ENCODE data around the gene PNMA6E.

The PNMA6E gene

DNA sequence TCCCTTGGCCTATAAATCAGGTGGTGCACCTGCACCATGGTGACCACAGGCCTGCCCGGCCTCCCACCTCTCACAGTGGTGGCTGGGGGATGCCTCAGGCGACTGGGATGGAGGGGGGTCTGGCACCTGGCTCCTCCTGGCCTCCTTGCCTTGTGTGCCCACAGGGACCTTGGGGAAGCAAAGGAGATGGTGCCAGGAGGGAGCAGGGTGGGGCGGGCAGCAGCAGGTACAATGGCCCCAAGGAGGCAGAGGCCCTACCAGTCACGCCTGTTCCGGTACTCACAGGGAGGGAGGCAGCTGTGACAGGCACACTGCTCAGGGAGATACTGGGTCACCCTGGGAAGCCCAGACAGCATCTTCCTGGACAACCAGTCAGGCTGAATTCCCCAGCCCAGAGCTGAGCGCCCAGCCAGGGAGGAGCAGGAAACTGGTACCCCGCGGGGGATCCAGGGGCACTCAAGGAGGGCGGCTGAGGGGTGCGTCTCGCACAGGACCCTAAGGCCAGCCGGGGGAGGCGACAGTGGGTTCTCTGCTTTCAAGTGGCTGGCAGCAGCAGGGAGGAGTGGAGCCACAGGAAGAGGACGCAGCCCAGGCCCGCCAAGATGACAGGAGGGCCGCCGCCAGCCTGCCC is 45.9 kb upstream of the PNMA6E start:
- H3K79me2 ChIP-seq (ENCODE audit: control insufficient read depth, low read length), result no peaks in the 10 kb centered on the region
- no peaks in the 10 kb centered on the region for H3K9me3 ChIP-seq (ENCODE audit: control insufficient read depth, insufficient read depth, low read length)

DNA sequence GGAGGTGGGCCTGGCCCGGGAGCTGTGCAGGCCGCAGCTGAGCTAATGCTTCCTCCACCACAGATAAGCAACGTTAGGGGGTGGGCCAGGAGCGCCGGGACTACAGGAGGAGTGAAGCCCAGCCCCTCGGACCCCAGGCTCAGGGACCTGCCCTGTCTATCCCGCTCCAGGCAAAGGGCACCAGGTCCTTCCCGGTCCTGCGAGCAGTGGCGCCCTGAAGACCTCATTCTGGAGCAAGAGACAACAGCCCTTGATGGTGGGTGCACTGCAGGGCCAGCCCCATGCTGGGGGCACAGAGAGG is 45.4 kb upstream of the PNMA6E start:
- Histone ChIP-seq H3K27me3 (ENCODE audit: control insufficient read depth, low read length) (no peaks in the 10 kb centered on the region), H4K20me1 (ENCODE audit: control insufficient read depth, insufficient read depth, low read depth, low read length) (no peaks in the 10 kb centered on the region), H3K4me1 (ENCODE audit: control insufficient read depth, low read length) (no peaks in the 10 kb centered on the region), H3K9me2 (replicated peaks; ENCODE audit: control insufficient read depth, low read length) (no peaks in the 10 kb centered on the region), H3K9me3 (ENCODE audit: control insufficient read depth, insufficient read depth, low read length) (no peaks in the 10 kb centered on the region), H3K4me3 (ENCODE audit: low read length) (no peak overlapping the region), H3K27ac (ENCODE audit: low read depth, low read length) (no peak overlapping the region), H3K4me2 (ENCODE audit: low read length) (no peak overlapping the region), H3K36me3 (ENCODE audit: control insufficient read depth, low read length) (no peaks in the 10 kb centered on the region), H3K79me2 (ENCODE audit: control insufficient read depth, low read length) (no peaks in the 10 kb centered on the region), H3F3A (ENCODE audit: control insufficient read depth, insufficient read depth) (no peaks in the 10 kb centered on the region)
- TF ChIP-seq EZH2phosphoT487 (IDR thresholded peaks at IDR 0.05; ENCODE audit: borderline replicate concordance, low read length), result no peak
- TF ChIP-seq, protein P1, sequence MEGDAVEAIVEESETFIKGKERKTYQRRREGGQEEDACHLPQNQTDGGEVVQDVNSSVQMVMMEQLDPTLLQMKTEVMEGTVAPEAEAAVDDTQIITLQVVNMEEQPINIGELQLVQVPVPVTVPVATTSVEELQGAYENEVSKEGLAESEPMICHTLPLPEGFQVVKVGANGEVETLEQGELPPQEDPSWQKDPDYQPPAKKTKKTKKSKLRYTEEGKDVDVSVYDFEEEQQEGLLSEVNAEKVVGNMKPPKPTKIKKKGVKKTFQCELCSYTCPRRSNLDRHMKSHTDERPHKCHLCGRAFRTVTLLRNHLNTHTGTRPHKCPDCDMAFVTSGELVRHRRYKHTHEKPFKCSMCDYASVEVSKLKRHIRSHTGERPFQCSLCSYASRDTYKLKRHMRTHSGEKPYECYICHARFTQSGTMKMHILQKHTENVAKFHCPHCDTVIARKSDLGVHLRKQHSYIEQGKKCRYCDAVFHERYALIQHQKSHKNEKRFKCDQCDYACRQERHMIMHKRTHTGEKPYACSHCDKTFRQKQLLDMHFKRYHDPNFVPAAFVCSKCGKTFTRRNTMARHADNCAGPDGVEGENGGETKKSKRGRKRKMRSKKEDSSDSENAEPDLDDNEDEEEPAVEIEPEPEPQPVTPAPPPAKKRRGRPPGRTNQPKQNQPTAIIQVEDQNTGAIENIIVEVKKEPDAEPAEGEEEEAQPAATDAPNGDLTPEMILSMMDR (IDR thresholded peaks at IDR 0.05; ENCODE audit: low read depth, low read length, poor library complexity, severe bottlenecking), result no peak

More for the DNA sequence above, 45.9 kb upstream of the PNMA6E start:
- no peaks in the 10 kb centered on the region for H4K20me1 ChIP-seq (ENCODE audit: control insufficient read depth, insufficient read depth, low read depth, low read length)
- no peaks in the 10 kb centered on the region for H3F3A ChIP-seq (ENCODE audit: control insufficient read depth, insufficient read depth)
- no peaks in the 10 kb centered on the region for H3K4me1 ChIP-seq (ENCODE audit: control insufficient read depth, low read length)
- no peak overlapping the region for H3K4me3 ChIP-seq (ENCODE audit: low read length)
- TF ChIP-seq EZH2phosphoT487 (IDR thresholded peaks at IDR 0.05; ENCODE audit: borderline replicate concordance, low read length), result no peak
- TF ChIP-seq, protein P1 (IDR thresholded peaks at IDR 0.05; ENCODE audit: low read depth, low read length, poor library complexity, severe bottlenecking), result no peak
- no peak overlapping the region for H3K4me2 ChIP-seq (ENCODE audit: low read length)
- H3K36me3 ChIP-seq (ENCODE audit: control insufficient read depth, low read length), result no peaks in the 10 kb centered on the region
- no peaks in the 10 kb centered on the region for H3K9me2 ChIP-seq (replicated peaks; ENCODE audit: control insufficient read depth, low read length)
- no peaks in the 10 kb centered on the region for H3K27me3 ChIP-seq (ENCODE audit: control insufficient read depth, low read length)
- no peak overlapping the region for H3K27ac ChIP-seq (ENCODE audit: low read depth, low read length)

DNA sequence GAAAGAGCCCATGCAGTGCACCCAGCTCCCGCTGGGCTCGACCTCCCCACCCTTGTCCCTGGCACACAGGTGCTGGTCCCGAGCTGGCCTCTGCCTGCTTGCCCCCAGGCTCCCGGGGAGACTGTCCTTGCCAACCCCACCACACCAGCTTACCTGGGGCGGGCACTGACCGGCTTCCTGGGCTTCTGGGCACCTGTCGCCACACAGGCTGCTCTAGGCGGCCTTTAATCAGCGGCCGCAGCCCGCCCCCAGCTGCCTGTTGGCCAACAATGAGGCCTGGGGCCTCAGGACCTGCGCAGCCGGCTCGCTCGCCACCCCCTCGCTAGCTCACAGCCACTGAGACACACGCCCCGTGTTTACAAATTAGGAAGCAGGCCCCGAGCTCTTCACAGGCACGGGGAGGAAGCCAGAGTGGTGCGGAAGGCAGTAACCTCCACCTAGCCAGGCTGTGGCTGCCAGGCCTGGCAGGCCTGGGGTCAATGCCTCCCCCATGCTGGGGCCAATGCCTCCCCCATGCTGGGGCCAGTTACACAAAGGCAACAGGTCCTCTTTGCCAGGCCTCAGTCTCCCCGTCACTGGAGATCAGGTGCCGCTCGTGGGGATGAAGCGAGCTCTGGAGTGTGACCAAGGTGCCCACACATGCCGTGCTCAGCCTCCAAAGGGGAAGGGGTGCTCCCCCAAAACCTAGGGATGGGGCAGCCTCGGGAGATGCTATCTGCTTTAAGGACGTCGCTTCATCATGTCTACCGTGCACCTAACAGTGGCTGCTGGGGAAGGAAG is 44.9 kb upstream of the PNMA6E start, which contains the start of gene TREX2:
Gene TREX2, minus strand, starts transcription at position 201 of the 780 bp plus-strand sequence. CDS start 626 bp downstream, outside the sequence.
- no peak within 1 kb of the TSS for H3K27ac ChIP-seq (ENCODE audit: low read depth, low read length)
- no peaks in the 10 kb centered on the region for H3F3A ChIP-seq (ENCODE audit: control insufficient read depth, insufficient read depth)
- no peaks in the 10 kb centered on the region for H3K9me3 ChIP-seq (ENCODE audit: control insufficient read depth, insufficient read depth, low read length)
- H4K20me1 ChIP-seq (ENCODE audit: control insufficient read depth, insufficient read depth, low read depth, low read length), result no peaks in the 10 kb centered on the region
- H3K4me1 ChIP-seq (ENCODE audit: control insufficient read depth, low read length), result no peaks in the 10 kb centered on the region
- H3K4me2 ChIP-seq (ENCODE audit: low read length), result no peak within 1 kb of the TSS
- H3K4me3 ChIP-seq (ENCODE audit: low read length), result no peak within 1 kb of the TSS
- H3K27me3 ChIP-seq (ENCODE audit: control insufficient read depth, low read length), result no peaks in the 10 kb centered on the region
- H3K79me2 ChIP-seq (ENCODE audit: control insufficient read depth, low read length), result no peaks in the 10 kb centered on the region
- no peaks in the 10 kb centered on the region for H3K36me3 ChIP-seq (ENCODE audit: control insufficient read depth, low read length)
- H3K9me2 ChIP-seq (replicated peaks; ENCODE audit: control insufficient read depth, low read length), result no peaks in the 10 kb centered on the region
- TF ChIP-seq, protein P1 (IDR thresholded peaks at IDR 0.05; ENCODE audit: low read depth, low read length, poor library complexity, severe bottlenecking), result no peak
- TF ChIP-seq EZH2phosphoT487 (IDR thresholded peaks at IDR 0.05; ENCODE audit: borderline replicate concordance, low read length), result no peak
